Upper lobe of left lung (tissue), 6 donors: ENCODE results near the gene ARHGAP12. TPM values are rescaled to one million over a fixed set of nuclear protein-coding genes. Genes with fewer than 3 reads are reported as not detected.
A peak's percentile ranks its signal among the peaks of the same experiment; 100 is the strongest.

Experiments
- ATAC-seq, 2 donors: fragments of 200-7000 bp; cut with Tn5 transposase; one replicate each; pipeline ENCODE4 v1.9.1; 2022; ENCODE audit warnings: mild to moderate bottlenecking in 2 of 2, moderate library complexity in 2 of 2; ENCODE audit not compliant: low FRiP score in 2 of 2
- DNase-seq, 2 donors: peaks; one replicate each; pipeline ENCODE4 v3.0.0-alpha.2; 2019 to 2020
- H3K27ac ChIP-seq, 4 donors: fragments of 200-600 bp; sonication (generic); one replicate each; pipeline ENCODE4 v1.5.1; 2016 to 2019
- H3K27me3 ChIP-seq, 4 donors: fragments of 200-600 bp; sonication (generic); one replicate each; pipeline ENCODE4 v1.5.1; 2017 to 2019
- H3K36me3 ChIP-seq, 4 donors: fragments of 200-600 bp; sonication (generic); one replicate each; pipeline ENCODE4 v1.5.1; 2016 to 2019
- H3K4me1 ChIP-seq, 4 donors: fragments of 200-600 bp; sonication (generic); one replicate each; pipeline ENCODE4 v1.5.1; 2018 to 2019
- H3K4me3 ChIP-seq, 4 donors: fragments of 200-600 bp; sonication (generic); one replicate each; pipeline ENCODE4 v1.5.1; 2017 to 2019; ENCODE audit warnings: mild to moderate bottlenecking in 2 of 4, moderate library complexity in 1 of 4
- H3K9me3 ChIP-seq, 4 donors: fragments of 200-600 bp; sonication (generic); one replicate each; pipeline ENCODE4 v1.5.1; 2018 to 2019
- CTCF ChIP-seq, 6 experiments: fragments of 450-650 bp in 4 of 6; fragments of 200-600 bp in 2 of 6; sonication (generic) in 2 of 6; IDR thresholded peaks; one replicate each; pipeline ENCODE4 v1.5.1; 2016 to 2019; ENCODE audit warnings: antibody characterized with exemption in 6 of 6
- EP300 ChIP-seq, 4 donors: sonication (generic); formaldehyde crosslinking; IDR thresholded peaks; one replicate each; pipeline ENCODE4 v1.5.1; 2017; ENCODE audit warnings: antibody characterized with exemption in 4 of 4, control low read depth in 2 of 4
- POLR2A ChIP-seq, 4 donors: fragments of 450-650 bp; IDR thresholded peaks; one replicate each; pipeline ENCODE4 v1.5.1; 2016 to 2017; ENCODE audit warnings: antibody characterized with exemption in 4 of 4, mild to moderate bottlenecking in 2 of 4
- POLR2AphosphoS5 ChIP-seq, 2 donors: sonication (generic); formaldehyde crosslinking; IDR thresholded peaks; one replicate each; pipeline ENCODE4 v1.5.1; 2017; ENCODE audit warnings: antibody characterized with exemption in 2 of 2
- WGBS, 2 donors: methylation state at CpG; one replicate each; pipeline ENCODE4 v1.1.5; 2017 to 2018; 5-methylcytosine and 5-hydroxymethylcytosine counted together
- total RNA-seq, 6 donors: library from RNA; depleted of rRNA in 4 of 6; stranded (reverse); fragments of >200 nt in 4 of 6; gene quantifications; one replicate each; pipeline versions ENCODE4 v1.1.0 to v1.2.1, GENCODE V29; 2016 to 2021
- donor health status: DM: no; HTN: no; CAD: no; lungs with moderate emphysema.
- donor health status: DM: no; HTN: yes; CAD: no; lungs with severe emphysema.

The ARHGAP12 gene
- total RNA-seq, 6 donors from 2014 or later, result 16.8 to 63.2 (median 29.7) TPM

GRCh38 chr10:31948021-31948420, 19.4 kb upstream of the ARHGAP12 start:
- peak in 1 of 2 donors; percentile 5 for ATAC-seq
- Histone ChIP-seq H3K4me1 (peaks cover 10 to 26% (median 13%) of the 10 kb centered on the region in 4 donors), H3K4me3 (no peak overlapping the region), H3K27me3 (no peaks in the 10 kb centered on the region), H3K27ac (peak overlapping the region in 2 of 4 donors; percentile 40 to 49), H3K36me3 (no peaks in the 10 kb centered on the region), H3K9me3 (no peaks in the 10 kb centered on the region)
- no peak for DNase-seq
- TF ChIP-seq EP300 (IDR thresholded peaks at IDR 0.05), result no peak
- TF ChIP-seq CTCF (IDR thresholded peaks at IDR 0.05), result no peak
- no peak for TF ChIP-seq POLR2AphosphoS5 (IDR thresholded peaks at IDR 0.05)
- no peak for TF ChIP-seq POLR2A (IDR thresholded peaks at IDR 0.05)
- WGBS, 2 donors, result 82 to 85% methylated on average over 7 of the region's 7 CpGs

- Histone ChIP-seq H3K4me3 (no peak overlapping the region), H3K4me1 (peaks cover 10 to 26% (median 13%) of the 10 kb centered on the region in 4 donors), H3K27me3 (no peaks in the 10 kb centered on the region), H3K36me3 (no peaks in the 10 kb centered on the region), H3K9me3 (no peaks in the 10 kb centered on the region), H3K27ac (peak overlapping the region in 2 of 4 donors; percentile 40 to 49)
- ATAC-seq (peak; percentile 77 to 94), DNase-seq (no peak)
- 48% methylated on average over 7 of the region's 7 CpGs for WGBS, 2 donors
- TF ChIP-seq POLR2AphosphoS5 (IDR thresholded peaks at IDR 0.05) (peak in 1 of 2 donors; percentile 67), POLR2A (IDR thresholded peaks at IDR 0.05) (no peak), CTCF (IDR thresholded peaks at IDR 0.05) (peak; percentile 21 to 66 (median 41))
Measured at GRCh38 chr10:31947144-31947926, 18.7 kb upstream of the ARHGAP12 start.

- WGBS, 2 donors, result 56 to 69% methylated on average over 1 of the region's 1 CpG
Measured at GRCh38 chr10:31945392-31945791, 16.8 kb upstream of the ARHGAP12 start.

GRCh38 chr10:31944071-31944433, 15.4 kb upstream of the ARHGAP12 start:
- no peaks in the 10 kb centered on the region for H3K27me3 ChIP-seq
- peak in 1 of 2 donors; percentile 59 for DNase-seq
- no peak overlapping the region for H3K4me3 ChIP-seq
- H3K4me1 ChIP-seq, result peaks cover 10 to 42% (median 25%) of the 10 kb centered on the region in 4 donors
- WGBS, 2 donors, result 73 to 75% methylated on average over 3 of the region's 3 CpGs
- no peaks in the 10 kb centered on the region for H3K9me3 ChIP-seq
- TF ChIP-seq POLR2AphosphoS5 (IDR thresholded peaks at IDR 0.05), result no peak
- ATAC-seq, result peak in 1 of 2 donors; percentile 26
- H3K27ac ChIP-seq, result peak overlapping the region in 1 of 4 donors; percentile 14
- H3K36me3 ChIP-seq, result no peaks in the 10 kb centered on the region

More at GRCh38 chr10:31945392-31945791, 16.8 kb upstream of the ARHGAP12 start:
- Histone ChIP-seq H3K4me3 (no peak overlapping the region), H3K27ac (no peak overlapping the region), H3K36me3 (no peaks in the 10 kb centered on the region), H3K4me1 (peaks cover 7 to 35% (median 19%) of the 10 kb centered on the region in 4 donors), H3K9me3 (no peaks in the 10 kb centered on the region), H3K27me3 (no peaks in the 10 kb centered on the region)
- no peak for ATAC-seq
- TF ChIP-seq CTCF (IDR thresholded peaks at IDR 0.05) (no peak), EP300 (IDR thresholded peaks at IDR 0.05) (no peak), POLR2AphosphoS5 (IDR thresholded peaks at IDR 0.05) (no peak), POLR2A (IDR thresholded peaks at IDR 0.05) (no peak)
- no peak for DNase-seq

GRCh38 chr10:31942892-31943291, 14.3 kb upstream of the ARHGAP12 start:
- H3K27me3 ChIP-seq, result no peaks in the 10 kb centered on the region
- no peak for ATAC-seq
- 60 to 85% methylated on average over 4 of the region's 4 CpGs for WGBS, 2 donors
- no peak overlapping the region for H3K4me3 ChIP-seq
- peak in 1 of 2 donors; percentile 34 for DNase-seq
- no peaks in the 10 kb centered on the region for H3K9me3 ChIP-seq
- TF ChIP-seq EP300 (IDR thresholded peaks at IDR 0.05), result no peak
- TF ChIP-seq CTCF (IDR thresholded peaks at IDR 0.05), result no peak
- no peak for TF ChIP-seq POLR2AphosphoS5 (IDR thresholded peaks at IDR 0.05)
- H3K4me1 ChIP-seq, result peaks cover 10 to 38% (median 23%) of the 10 kb centered on the region in 4 donors
- no peaks in the 10 kb centered on the region for H3K36me3 ChIP-seq
- peak overlapping the region in 1 of 4 donors; percentile 28 for H3K27ac ChIP-seq
